Urinary bladder (tissue), 4 donors: Measurements from ENCODE around the gene CTPS2. TPM values are rescaled to one million over a fixed set of nuclear protein-coding genes. Genes with fewer than 3 reads are reported as not detected.

Experiments used
- DNase-seq: peaks from one replicate; pipeline ENCODE4 v3.0.0-alpha.2; 2015; ENCODE audit errors: extremely low spot score
- H3K27ac ChIP-seq: one replicate; pipeline ENCODE4 v1.5.1; 2013; ENCODE audit warnings: low read depth, mild to moderate bottlenecking, moderate library complexity
- H3K36me3 ChIP-seq: one replicate; pipeline ENCODE4 v1.6.1; 2013; ENCODE audit warnings: mild to moderate bottlenecking, moderate library complexity; ENCODE audit not compliant: insufficient read depth
- H3K4me1 ChIP-seq: one replicate; pipeline ENCODE4 v1.6.1; 2013; ENCODE audit warnings: mild to moderate bottlenecking, moderate library complexity; ENCODE audit not compliant: insufficient read depth
- H3K4me3 ChIP-seq: one replicate; pipeline ENCODE4 v1.5.1; 2013; ENCODE audit warnings: low read depth, low read length
- WGBS: extraction: QIAGEN DNeasy Blood & Tissue Kit; methylation state at CpG from one replicate; pipeline ENCODE4 v1.1.7; 2013; 5-methylcytosine and 5-hydroxymethylcytosine counted together
- polyA plus RNA-seq: library from polyadenylated mRNA; stranded (reverse); fragments of 200-250 nt; gene quantifications from one replicate; pipeline ENCODE4 v1.2.3, GENCODE V29; 2013
- total RNA-seq: library from RNA; depleted of rRNA; stranded (reverse); fragments of >200 nt; gene quantifications from one replicate; pipeline ENCODE4 v1.2.3, GENCODE V29; 2014
- donor health status: healthy with polysubstance abuse.
- donor health status: healthy.

Gene CTPS2
- total and polyA plus RNA-seq, 2 donors: 9.9 to 38.8 TPM

GRCh38 chrX:16661495-16661894 is 51.0 kb downstream of the CTPS2 start:
- Histone ChIP-seq H3K27ac (no peak overlapping the region), H3K4me3 (no peak overlapping the region), H3K36me3 (no peaks in the 10 kb centered on the region), H3K4me1 (no peaks in the 10 kb centered on the region)
- WGBS: 87% methylated on average over 2 of the region's 2 CpGs
- DNase-seq: no peak

DNA sequence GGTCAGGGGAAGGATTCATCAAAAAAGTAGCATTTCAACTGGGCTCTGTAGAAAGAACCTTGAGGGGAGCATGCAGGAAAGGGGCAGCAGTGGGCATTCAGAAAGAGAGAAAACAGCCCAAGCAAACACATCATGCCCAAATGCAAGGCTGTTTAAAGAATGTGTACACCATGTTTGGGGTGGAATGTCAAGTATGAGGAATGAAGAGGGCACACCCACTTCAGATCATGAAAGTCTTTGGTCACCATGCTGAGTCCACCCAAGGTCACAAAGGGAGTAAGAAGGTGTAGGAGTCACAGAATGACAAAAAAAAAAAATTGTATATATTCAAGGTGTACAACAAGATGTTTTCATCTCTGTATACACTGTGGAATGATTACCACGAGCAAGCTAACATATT is 53.1 kb downstream of the CTPS2 start:
- no peaks in the 10 kb centered on the region for H3K4me1 ChIP-seq
- no peak for DNase-seq
- H3K36me3 ChIP-seq: no peaks in the 10 kb centered on the region
- H3K27ac ChIP-seq: no peak overlapping the region
- WGBS: 86% methylated on average over 1 of the region's 1 CpG
- H3K4me3 ChIP-seq: no peak overlapping the region

DNA sequence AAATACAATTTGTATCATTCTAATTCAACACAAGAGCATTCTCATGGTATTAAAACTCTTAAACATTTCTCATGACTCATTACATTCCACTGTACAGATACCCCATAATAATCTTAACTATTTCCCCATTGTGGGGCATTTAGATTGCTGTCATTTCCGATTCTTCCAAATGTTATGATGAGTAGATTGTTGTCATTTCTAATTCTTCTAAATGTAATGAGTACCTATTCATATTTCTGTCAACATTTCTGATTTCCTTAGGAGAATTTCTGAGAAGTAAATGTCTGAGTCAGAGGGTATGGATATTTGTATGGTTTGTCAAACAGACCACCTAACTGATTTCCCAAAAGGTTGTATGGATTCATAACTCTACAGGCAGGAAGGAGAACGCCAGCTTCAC is 54.2 kb downstream of the CTPS2 start:
- H3K27ac ChIP-seq: no peak overlapping the region
- no peak overlapping the region for H3K4me3 ChIP-seq
- H3K4me1 ChIP-seq: no peaks in the 10 kb centered on the region
- DNase-seq: no peak
- H3K36me3 ChIP-seq: no peaks in the 10 kb centered on the region
- WGBS: 90% methylated on average over 2 of the region's 2 CpGs

- H3K4me1 ChIP-seq: no peaks in the 10 kb centered on the region
- H3K27ac ChIP-seq: no peak overlapping the region
- DNase-seq: no peak
- H3K36me3 ChIP-seq: no peaks in the 10 kb centered on the region
- WGBS: 55% methylated on average over 3 of the region's 3 CpGs
- H3K4me3 ChIP-seq: no peak overlapping the region
Measured at GRCh38 chrX:16654093-16654492, 58.4 kb downstream of the CTPS2 start.

- WGBS: 90% methylated on average over 7 of the region's 7 CpGs
- no peaks in the 10 kb centered on the region for H3K4me1 ChIP-seq
- no peak overlapping the region for H3K4me3 ChIP-seq
- no peaks in the 10 kb centered on the region for H3K36me3 ChIP-seq
- DNase-seq: no peak
- no peak overlapping the region for H3K27ac ChIP-seq
Measured at GRCh38 chrX:16653424-16653823, 59.0 kb downstream of the CTPS2 start.

- WGBS: 84% methylated on average over 4 of the region's 4 CpGs
- no peak overlapping the region for H3K27ac ChIP-seq
- H3K4me1 ChIP-seq: no peaks in the 10 kb centered on the region
- DNase-seq: no peak
- no peaks in the 10 kb centered on the region for H3K36me3 ChIP-seq
- no peak overlapping the region for H3K4me3 ChIP-seq
Measured at GRCh38 chrX:16651391-16652024, 61.0 kb downstream of the CTPS2 start.

DNA sequence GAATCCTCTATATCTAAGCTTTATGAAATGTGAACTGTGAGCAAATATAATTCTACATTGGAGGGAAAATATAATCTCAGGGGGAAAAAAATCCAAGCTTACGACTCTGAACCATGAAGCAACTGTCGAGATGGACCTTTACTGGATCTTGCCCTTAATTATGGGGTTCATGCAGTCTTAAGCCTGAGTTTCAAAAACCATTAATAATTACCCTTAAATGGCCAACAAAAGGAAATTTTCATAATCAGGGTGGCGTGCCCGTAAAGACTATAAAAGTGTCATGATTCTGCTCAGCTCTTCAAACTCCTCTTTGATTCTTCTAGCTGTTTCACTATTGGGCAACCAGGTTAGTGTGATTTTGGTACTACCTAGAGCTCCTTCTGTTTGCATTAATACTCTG is 62.6 kb downstream of the CTPS2 start, which contains the start of gene S100G:
S100G (plus strand) TSS at position 301 of the 400 bp plus-strand sequence. CDS start 849 bp downstream, outside the sequence.
- 97% methylated on average over 4 of the region's 4 CpGs for WGBS
- H3K4me1 ChIP-seq: no peaks in the 10 kb centered on the region
- no peak for DNase-seq
- H3K36me3 ChIP-seq: no peaks in the 10 kb centered on the region
- H3K27ac ChIP-seq: no peak within 1 kb of the TSS
- H3K4me3 ChIP-seq: no peak within 1 kb of the TSS

- 92% methylated on average over 4 of the region's 4 CpGs for WGBS
- H3K4me3 ChIP-seq: no peak overlapping the region
- H3K36me3 ChIP-seq: no peaks in the 10 kb centered on the region
- no peak overlapping the region for H3K27ac ChIP-seq
- H3K4me1 ChIP-seq: no peaks in the 10 kb centered on the region
- no peak for DNase-seq
Measured at GRCh38 chrX:16646366-16647138, 65.9 kb downstream of the CTPS2 start.

- Histone ChIP-seq H3K4me1 (no peaks in the 10 kb centered on the region), H3K36me3 (no peaks in the 10 kb centered on the region), H3K27ac (no peak overlapping the region), H3K4me3 (no peak overlapping the region)
- DNase-seq: no peak
- 83% methylated on average over 5 of the region's 5 CpGs for WGBS
Measured at GRCh38 chrX:16643176-16643575, 69.3 kb downstream of the CTPS2 start.

GRCh38 chrX:16640823-16641222 is 71.6 kb downstream of the CTPS2 start:
- no peak for DNase-seq
- no peak overlapping the region for H3K4me3 ChIP-seq
- 98% methylated on average over 4 of the region's 4 CpGs for WGBS
- no peaks in the 10 kb centered on the region for H3K4me1 ChIP-seq
- H3K27ac ChIP-seq: no peak overlapping the region
- H3K36me3 ChIP-seq: no peaks in the 10 kb centered on the region

DNA sequence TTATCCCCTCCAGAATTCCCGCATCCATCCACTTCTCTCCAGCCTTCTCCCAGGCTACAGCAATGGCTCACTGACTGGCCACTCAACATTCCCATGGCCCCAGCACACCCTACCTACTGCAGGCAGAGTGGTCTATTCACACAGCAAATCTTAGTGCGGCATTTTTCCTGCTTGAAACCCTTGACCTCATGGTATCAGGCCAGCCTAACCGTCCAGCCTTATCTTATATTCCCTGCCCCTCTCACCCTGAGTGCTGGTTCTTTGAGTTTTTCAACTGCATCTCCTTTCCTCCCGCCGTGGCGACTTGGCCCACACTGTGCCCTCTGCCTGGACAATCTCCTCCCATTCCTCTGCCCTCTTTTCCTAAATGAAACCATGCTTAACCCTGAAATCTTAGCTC is 72.5 kb downstream of the CTPS2 start:
- Histone ChIP-seq H3K4me3 (no peak overlapping the region), H3K36me3 (no peaks in the 10 kb centered on the region), H3K4me1 (no peaks in the 10 kb centered on the region), H3K27ac (no peak overlapping the region)
- DNase-seq: no peak
- WGBS: 97% methylated on average over 6 of the region's 6 CpGs

DNA sequence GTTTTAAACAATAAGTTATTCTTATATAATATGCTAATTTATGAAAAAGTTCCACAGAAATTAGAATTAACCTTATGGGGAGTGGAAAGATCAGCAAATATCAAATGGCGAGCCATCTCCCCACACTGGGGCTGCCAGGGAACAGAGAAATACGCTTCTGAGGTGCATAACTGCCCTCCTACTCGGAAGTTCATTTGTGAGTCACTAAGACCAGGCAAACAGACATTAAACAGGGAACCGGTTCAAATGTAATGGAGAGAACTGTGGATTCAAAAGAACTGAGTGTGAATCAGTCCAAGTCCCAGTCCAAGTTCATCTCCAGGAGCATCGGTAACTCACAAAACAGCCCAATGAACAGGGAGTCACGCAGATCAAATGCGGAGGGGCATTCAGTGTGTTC is 73.9 kb downstream of the CTPS2 start:
- WGBS: 95% methylated on average over 7 of the region's 7 CpGs
- Histone ChIP-seq H3K4me1 (no peaks in the 10 kb centered on the region), H3K4me3 (no peak overlapping the region), H3K36me3 (no peaks in the 10 kb centered on the region), H3K27ac (no peak overlapping the region)
- no peak for DNase-seq

DNA sequence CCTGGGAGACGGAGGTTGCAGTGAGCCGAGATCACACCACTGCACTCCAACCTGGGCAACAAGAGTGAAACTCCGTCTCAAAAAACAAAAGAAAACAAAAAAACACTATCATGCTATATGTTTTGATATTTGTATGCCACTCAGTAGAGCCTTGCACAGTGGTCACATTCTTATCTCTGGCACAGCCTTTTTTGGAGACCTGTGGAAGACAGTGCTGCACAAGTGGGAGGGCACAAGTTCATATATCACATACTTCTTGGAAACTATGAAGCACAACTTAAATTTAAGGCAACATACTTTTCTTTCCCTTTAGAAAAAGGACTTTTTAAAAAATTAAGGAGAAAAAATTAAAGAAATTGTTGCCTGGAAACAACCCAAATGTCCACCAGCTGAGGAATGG is 76.9 kb downstream of the CTPS2 start:
- H3K4me1 ChIP-seq: no peaks in the 10 kb centered on the region
- H3K36me3 ChIP-seq: no peaks in the 10 kb centered on the region
- DNase-seq: no peak
- H3K27ac ChIP-seq: no peak overlapping the region
- WGBS: 97% methylated on average over 3 of the region's 3 CpGs
- no peak overlapping the region for H3K4me3 ChIP-seq

GRCh38 chrX:16635040-16635439 is 77.4 kb downstream of the CTPS2 start:
- WGBS: 94% methylated on average over 5 of the region's 5 CpGs
- no peak for DNase-seq
- Histone ChIP-seq H3K4me1 (no peaks in the 10 kb centered on the region), H3K27ac (no peak overlapping the region), H3K4me3 (no peak overlapping the region), H3K36me3 (no peaks in the 10 kb centered on the region)
